HG03378 (cell line): ENCODE results near the gene CDK14.
"Not testable (repeated sequence)": the region's sequence is repeated elsewhere in the genome, so short reads cannot be mapped to it uniquely, and the experiment has no call there.

Experiments used
- ATAC-seq: cut with Tn5 transposase; IDR thresholded peaks from one replicate; pipeline ENCODE4 v1.9.1; 2021; ENCODE audit warnings: mild to moderate bottlenecking, moderate library complexity; ENCODE audit not compliant: unreplicated experiment

The CDK14 gene

DNA sequence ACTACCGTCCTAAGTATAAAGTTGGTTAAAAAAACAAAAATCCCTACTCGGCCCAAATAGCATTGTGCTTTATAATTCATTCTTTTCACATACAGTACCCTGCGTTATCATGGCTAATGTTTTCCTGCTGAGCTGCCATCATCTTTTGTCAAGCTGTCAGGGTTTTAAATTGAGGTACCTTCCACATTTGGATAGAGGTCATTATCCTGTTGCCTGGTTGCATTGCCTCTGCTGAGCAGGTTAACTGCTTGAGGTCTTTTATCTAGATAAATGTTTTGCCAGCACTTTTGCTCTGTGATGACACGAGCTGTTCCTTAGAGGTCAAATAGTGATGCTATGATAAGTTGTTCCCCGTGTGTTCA is 573.7 kb downstream of the CDK14 start:
- ATAC-seq, result no peak

GRCh38 chr7:91173265-91173664 is 577.1 kb downstream of the CDK14 start:
- not testable (repeated sequence) for ATAC-seq

DNA sequence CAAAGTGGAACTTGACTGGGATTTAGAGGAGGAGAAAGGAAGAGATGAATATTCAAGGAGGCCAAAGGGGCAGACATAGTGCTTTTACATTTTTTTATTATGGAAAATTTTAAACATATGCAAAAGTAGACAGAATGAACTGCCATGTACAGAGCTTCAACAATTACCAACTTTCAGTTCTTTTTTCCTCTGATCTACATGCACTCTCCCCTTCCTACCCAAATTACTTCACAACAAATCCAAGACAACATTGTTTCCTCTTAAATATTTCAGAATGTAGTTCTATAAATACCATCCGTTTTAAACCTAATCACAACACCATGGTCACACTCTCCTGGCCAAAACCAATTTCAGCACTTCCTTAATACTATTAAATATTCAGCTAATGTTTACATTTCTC is 584.6 kb downstream of the CDK14 start:
- ATAC-seq, result no peak

- ATAC-seq, result no peak
These were observed 585.8 kb downstream of the CDK14 start for GRCh38 chr7:91181949-91182348.

- no peak for ATAC-seq
These were observed 587.0 kb downstream of the CDK14 start for GRCh38 chr7:91182819-91183764.

- ATAC-seq, result no peak
These were observed 589.6 kb downstream of the CDK14 start for GRCh38 chr7:91185771-91186170.

DNA sequence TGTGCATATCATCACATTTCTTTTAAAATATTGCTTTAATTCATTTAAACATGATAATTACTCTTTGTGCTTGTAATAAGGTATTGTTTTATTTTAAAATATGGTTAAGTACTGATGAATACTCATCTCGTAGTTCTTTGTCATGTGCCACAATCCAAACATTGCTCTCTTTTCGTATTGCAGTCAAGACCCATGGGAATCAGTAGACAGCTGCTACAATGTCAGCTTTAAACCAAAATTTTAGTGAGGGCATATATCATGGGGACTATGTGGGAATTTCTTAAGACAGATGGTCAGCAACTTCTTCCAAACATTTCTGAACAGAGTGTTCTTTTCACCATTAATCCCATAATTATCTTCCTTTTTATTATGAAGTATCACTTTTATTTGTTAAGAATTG is 590.9 kb downstream of the CDK14 start:
- no peak for ATAC-seq

DNA sequence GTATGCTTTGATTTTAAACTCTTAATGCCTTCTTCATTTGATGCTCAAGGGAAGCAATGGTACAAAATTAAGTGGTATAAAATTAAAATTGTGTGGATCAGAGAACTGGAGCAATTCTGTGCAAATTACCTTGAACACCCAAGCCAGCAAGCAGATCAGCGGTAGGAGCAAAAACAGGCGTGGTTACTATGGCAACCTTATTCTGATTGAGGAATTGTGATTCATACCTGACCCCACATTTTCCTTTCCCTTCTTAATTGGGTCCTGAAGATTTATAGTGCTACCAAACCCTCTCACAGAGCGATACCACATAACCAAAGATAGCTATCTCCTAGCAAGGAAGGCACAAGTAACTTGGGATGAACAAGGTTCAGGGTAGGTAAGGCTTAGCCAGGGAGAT is 595.6 kb downstream of the CDK14 start:
- ATAC-seq, result no peak

GRCh38 chr7:91193141-91193540 is 597.0 kb downstream of the CDK14 start:
- no peak for ATAC-seq

- ATAC-seq, result no peak
These were observed 598.7 kb downstream of the CDK14 start for GRCh38 chr7:91194841-91195240.

DNA sequence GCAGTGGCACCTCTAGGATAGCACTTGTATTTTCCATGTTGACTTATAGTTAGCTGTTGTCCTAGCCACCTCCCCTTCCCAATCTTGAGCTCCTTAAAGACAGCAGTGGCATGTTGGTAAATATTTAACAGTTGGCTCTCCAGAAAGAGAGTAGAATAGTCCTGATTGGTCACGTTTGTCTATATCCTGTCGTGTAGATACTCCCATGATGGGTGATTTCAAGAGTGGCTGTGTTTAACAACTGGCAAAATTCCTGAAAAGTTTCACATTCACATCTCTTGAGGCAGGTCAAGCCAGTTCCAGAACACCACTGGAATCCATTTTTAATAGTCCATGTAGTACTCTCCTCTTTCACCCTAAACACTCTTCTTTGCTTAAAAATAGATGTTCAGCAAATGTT is 599.9 kb downstream of the CDK14 start:
- ATAC-seq, result no peak

- no peak for ATAC-seq
These were observed 602.2 kb downstream of the CDK14 start for GRCh38 chr7:91198371-91198770.

DNA sequence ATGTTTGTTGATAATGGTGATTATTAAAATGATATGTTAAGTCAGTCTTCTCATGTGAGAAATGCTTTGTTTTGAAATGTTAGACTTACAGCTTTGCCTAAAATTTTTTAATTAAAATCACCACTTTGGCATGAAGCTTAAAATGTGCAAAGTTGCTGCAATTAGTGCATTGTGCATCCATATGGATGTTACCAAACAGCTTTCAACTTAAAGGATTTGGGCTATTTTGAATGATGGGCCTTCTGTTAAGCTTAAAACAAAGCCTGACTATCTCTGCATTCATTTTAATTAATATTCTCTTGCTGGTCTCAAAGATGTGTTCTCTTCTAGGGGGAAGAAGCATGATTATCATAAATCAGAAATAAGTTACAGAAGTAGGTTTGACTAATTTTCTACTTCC is 603.5 kb downstream of the CDK14 start:
- no peak for ATAC-seq

- no peak for ATAC-seq
These were observed 605.5 kb downstream of the CDK14 start for GRCh38 chr7:91201442-91202113.

GRCh38 chr7:91206361-91206960 is 610.3 kb downstream of the CDK14 start:
- ATAC-seq, result no peak

- no peak for ATAC-seq
These were observed 616.5 kb downstream of the CDK14 start for GRCh38 chr7:91212582-91212981.

DNA sequence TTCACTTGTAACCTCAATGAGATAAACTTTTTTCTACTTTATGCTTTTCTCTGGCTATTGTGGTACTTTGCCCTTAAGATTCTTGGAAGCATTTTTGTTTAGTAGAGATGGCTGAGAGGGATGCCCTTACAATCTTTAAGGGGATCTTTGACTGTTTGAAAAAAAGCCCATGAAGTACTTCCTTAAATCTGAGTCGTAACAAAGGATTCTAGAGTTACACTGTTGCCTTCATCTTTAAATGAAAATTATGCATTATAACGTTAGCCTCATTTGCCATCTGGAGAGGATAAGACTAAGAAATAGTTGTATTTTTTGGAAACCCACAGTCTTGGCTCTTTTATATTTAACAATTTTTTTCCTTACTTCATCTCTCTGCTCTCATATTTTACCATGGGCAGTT is 630.3 kb downstream of the CDK14 start:
- ATAC-seq, result no peak

DNA sequence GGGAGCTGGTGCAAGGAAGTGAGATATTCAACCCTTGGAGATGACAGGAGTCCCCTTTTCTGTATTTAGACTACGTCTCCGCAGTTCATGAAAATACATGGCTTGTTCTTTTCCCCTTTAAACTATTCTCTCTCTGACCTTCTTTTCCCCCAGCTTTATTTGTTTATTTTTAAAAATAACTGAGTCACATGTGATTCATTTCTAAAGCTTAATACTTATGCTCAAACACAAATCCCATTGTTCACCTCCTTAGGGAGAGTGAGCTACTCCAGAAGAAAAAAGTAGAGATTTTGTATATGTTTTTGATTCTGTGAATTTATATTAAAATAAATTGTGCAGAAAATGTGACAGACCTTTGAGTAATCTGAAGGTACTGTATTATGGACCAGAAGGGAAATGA is 632.2 kb downstream of the CDK14 start:
- ATAC-seq, result no peak

DNA sequence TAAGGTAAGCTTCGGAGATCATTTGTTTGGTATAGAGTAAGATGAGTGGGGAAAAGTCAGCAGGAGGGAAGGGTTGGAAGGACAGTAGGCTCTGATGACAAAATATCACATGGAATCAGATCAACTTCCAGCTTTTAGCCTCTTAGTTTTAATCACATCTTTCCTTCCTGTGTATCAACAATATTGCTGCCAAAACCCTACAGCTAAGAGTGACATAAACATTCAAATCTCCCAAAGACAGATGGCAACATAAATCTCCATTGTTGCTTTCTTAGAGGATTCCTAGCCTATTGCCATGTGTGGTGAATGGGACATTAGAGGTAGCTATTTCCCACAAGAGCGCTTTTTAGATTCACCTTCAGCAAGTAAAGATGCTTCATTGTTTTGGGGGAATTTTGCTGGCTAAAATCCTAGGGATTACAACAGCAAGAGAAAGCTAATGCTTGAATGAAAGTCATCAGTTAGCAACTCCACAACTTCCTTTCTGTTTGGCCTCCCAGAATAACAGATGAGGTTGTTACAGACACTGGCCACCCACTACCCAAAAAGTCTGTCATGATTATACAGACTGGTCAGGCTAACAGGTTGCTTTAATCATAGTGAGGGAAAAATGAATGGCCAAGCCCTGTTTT is 632.9 kb downstream of the CDK14 start:
- no peak for ATAC-seq

- no peak for ATAC-seq
These were observed 634.0 kb downstream of the CDK14 start for GRCh38 chr7:91230100-91230499.

DNA sequence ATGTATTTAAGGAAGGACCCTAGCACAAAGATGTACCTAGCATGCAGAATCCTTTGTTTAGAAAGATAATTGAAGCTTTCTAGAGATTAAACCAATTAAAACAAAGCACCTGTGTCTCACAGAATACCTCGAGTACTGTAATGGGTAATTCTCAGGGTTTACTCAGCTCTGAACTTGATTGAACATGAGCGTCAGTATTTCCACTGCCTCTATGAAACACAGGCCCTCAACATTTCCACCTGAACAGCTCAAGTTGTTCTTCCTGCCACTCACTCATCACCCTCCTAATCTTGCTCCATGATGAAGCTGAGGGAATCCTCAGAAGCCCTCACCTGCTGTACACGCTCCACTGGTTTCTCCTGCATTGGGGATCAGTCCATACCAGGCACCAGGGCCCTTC is 634.4 kb downstream of the CDK14 start:
- ATAC-seq, result no peak
